K562 (cell line): ENCODE results near the gene MZB1. TPM values are rescaled to one million over a fixed set of nuclear protein-coding genes. Genes with fewer than 3 reads are reported as not detected.

Source experiments
- ATAC-seq: fragments of 200-7000 bp; cut with Tn5 transposase; 3 replicates; pipeline ENCODE4 v1.9.1; 2020; ENCODE audit warnings: moderate library complexity
- BruUV-seq: library from RNA; stranded (reverse); fragments of 400-500 nt; replicated peaks from 2 replicates; lab custom pipeline; 2021; lab: Mats Ljungman, UMichigan
- CTCF ChIA-PET: fragments of 300-600 bp; formaldehyde crosslinking; extraction: SDS; loops from one replicate; lab custom pipeline; 2021; ENCODE audit warnings: low intra/inter-chr PET ratio; lab: Yijun Ruan, JAX
- POLR2A ChIA-PET: fragments of 300-600, 350-650 bp; sonication (Branson Sonifier 250); formaldehyde crosslinking; extraction: SDS; loops from one replicate; lab custom pipeline; 2021; ENCODE audit warnings: antibody characterized with exemption, inconsistent platforms; lab: Yijun Ruan, JAX
- DNase-seq, 4 experiments: peaks; one replicate each; pipeline versions ENCODE4 v3.0.0 to v3.0.0-alpha.2; 2011 to 2018; ENCODE audit warnings: low spot score in 3 of 4, mixed read lengths in 3 of 4; ENCODE audit errors: extremely low read depth in 1 of 4
- FAIRE-seq: peaks from 2 replicates; lab custom pipeline; 2011; peaks lifted over from hg19 to GRCh38; lab: Jason Lieb, UNC
- H2AFZ ChIP-seq: 2 replicates; pipeline ENCODE4 v1.6.0; 2011; ENCODE audit warnings: low read depth, low read length, control low read depth, inconsistent platforms
- H3K27ac ChIP-seq: fragments of 200-600 bp; 3 replicates; pipeline ENCODE4 v1.8.0; 2011; ENCODE audit warnings: low read depth, mild to moderate bottlenecking, control low read depth, inconsistent platforms, low read length, moderate library complexity, mixed read lengths; ENCODE audit errors: extremely low read depth
- H3K27me3 ChIP-seq, 2 experiments: fragments of 300-600 bp in 1 of 2; 2 replicates in 1 of 2; 3 replicates in 1 of 2; pipeline versions ENCODE4 v1.6.0 to v1.8.0; 2011; ENCODE audit warnings: inconsistent platforms in 2 of 2, low read length in 2 of 2, mild to moderate bottlenecking in 1 of 2, mixed read lengths in 1 of 2, moderate library complexity in 1 of 2; ENCODE audit not compliant: control insufficient read depth in 2 of 2, insufficient read depth in 2 of 2
- H3K36me3 ChIP-seq: fragments of 300-600 bp; 3 replicates; pipeline ENCODE4 v1.8.0; 2011; ENCODE audit warnings: mild to moderate bottlenecking, low read length, inconsistent platforms; ENCODE audit not compliant: control insufficient read depth, insufficient read depth
- H3K4me1 ChIP-seq, 2 experiments: fragments of 200-600 bp in 1 of 2; replicated peaks in 1 of 2; 2 replicates in 1 of 2; 3 replicates in 1 of 2; pipeline versions ENCODE4 v1.5.1 to v1.8.0; 2011; ENCODE audit warnings: inconsistent platforms in 2 of 2, low read length in 2 of 2, mild to moderate bottlenecking in 1 of 2, mixed read lengths in 1 of 2, moderate library complexity in 1 of 2; ENCODE audit not compliant: control insufficient read depth in 2 of 2, insufficient read depth in 2 of 2
- H3K4me2 ChIP-seq: 2 replicates; pipeline ENCODE4 v1.6.1; 2011; ENCODE audit warnings: low read length, control low read depth, inconsistent platforms, mixed read lengths; ENCODE audit not compliant: insufficient read depth
- H3K4me3 ChIP-seq: fragments of 200-600 bp; sonication (generic), shearing (Covaris generic); 2 replicates; pipeline ENCODE4 v1.5.1; 2016; ENCODE audit warnings: control low read depth, inconsistent platforms
- H3K79me2 ChIP-seq: fragments of 200-600 bp; 3 replicates; pipeline ENCODE4 v1.8.0; 2011; ENCODE audit warnings: low read length, inconsistent platforms; ENCODE audit not compliant: control insufficient read depth, insufficient read depth
- H3K9ac ChIP-seq, 2 experiments: 2 replicates each; pipeline versions ENCODE4 v1.6.0 to v1.6.1; 2011; ENCODE audit warnings: low read depth in 2 of 2, low read length in 2 of 2, control low read depth in 1 of 2, inconsistent platforms in 1 of 2, mild to moderate bottlenecking in 1 of 2, mixed read lengths in 1 of 2; ENCODE audit not compliant: insufficient read depth in 1 of 2
- H3K9me1 ChIP-seq: one replicate; pipeline ENCODE4 v1.6.0; 2011; ENCODE audit warnings: inconsistent platforms, mild to moderate bottlenecking, low read length, moderate library complexity; ENCODE audit not compliant: control insufficient read depth, insufficient read depth
- H3K9me3 ChIP-seq: replicated peaks from 2 replicates; pipeline ENCODE4 v1.5.1; 2011; ENCODE audit warnings: low read depth, low read length, inconsistent platforms; ENCODE audit not compliant: control insufficient read depth, insufficient read depth
- H4K20me1 ChIP-seq: replicated peaks from 2 replicates; pipeline ENCODE4 v1.6.1; 2011; ENCODE audit warnings: low read length, inconsistent platforms, mixed read lengths; ENCODE audit not compliant: control insufficient read depth, insufficient read depth
- ESRRA ChIP-seq: fragments of 450-650 bp; IDR thresholded peaks from 2 replicates; pipeline ENCODE4 v1.6.1; 2014; ENCODE audit warnings: low read depth, mild to moderate bottlenecking, moderate library complexity, borderline replicate concordance
- FOXA1 ChIP-seq: fragments of 450-650 bp; IDR thresholded peaks from 2 replicates; pipeline ENCODE4 v1.6.1; 2016; ENCODE audit warnings: mild to moderate bottlenecking, borderline replicate concordance
- NBN ChIP-seq: fragments of 450-650 bp; IDR thresholded peaks from 2 replicates; pipeline ENCODE4 v1.6.1; 2016; ENCODE audit warnings: low read depth, mild to moderate bottlenecking
- NFXL1 ChIP-seq: fragments of 450-650 bp; formaldehyde crosslinking; IDR thresholded peaks from 2 replicates; pipeline ENCODE4 v1.4.0; 2021; ENCODE audit warnings: mild to moderate bottlenecking
- POLR3G ChIP-seq: IDR thresholded peaks from 2 replicates; pipeline ENCODE4 v1.6.1; 2011; ENCODE audit not compliant: insufficient read length, insufficient replicate concordance; ENCODE audit errors: extremely low read depth
- POU5F1 ChIP-seq: fragments of 150-350 bp; IDR thresholded peaks from 2 replicates; pipeline ENCODE4 v1.6.1; 2014; ENCODE audit warnings: borderline replicate concordance, low read length, low read depth, mild to moderate bottlenecking; ENCODE audit not compliant: partially characterized antibody
- RB1 ChIP-seq: fragments of 450-650 bp; IDR thresholded peaks from 2 replicates; pipeline ENCODE4 v1.6.1; 2017; ENCODE audit warnings: low read depth, mild to moderate bottlenecking
- RBBP5 ChIP-seq: fragments of 200-600 bp; sonication (generic); IDR thresholded peaks from 2 replicates; pipeline ENCODE4 v1.6.1; 2012; ENCODE audit warnings: borderline replicate concordance, mild to moderate bottlenecking, low read length, control low read depth, inconsistent platforms; ENCODE audit not compliant: insufficient read depth, poor library complexity, severe bottlenecking
- RHOXF2B ChIP-seq: fragments of 250-450 bp; sonication (Bioruptor Pico); conservative IDR thresholded peaks from 2 replicates; pipeline ENCODE4 v1.5.1; 2021
- SMAD4 ChIP-seq: fragments of 250-450 bp; sonication (Bioruptor Pico); conservative IDR thresholded peaks from 2 replicates; pipeline ENCODE4 v1.8.0; 2021; ENCODE audit warnings: inconsistent platforms, mild to moderate bottlenecking, moderate library complexity
- ZNF12 ChIP-seq: sonication (generic); formaldehyde crosslinking; IDR thresholded peaks from 2 replicates; pipeline ENCODE4 v1.4.0; 2020; ENCODE audit warnings: mild to moderate bottlenecking, missing genetic modification reagents
- WGBS: fragments of 100-300 bp; shearing (Covaris generic); methylation state at CpG from one replicate; pipeline ENCODE4 v1.1.6; 2016; ENCODE audit warnings: low coverage, mixed read lengths; ENCODE audit not compliant: insufficient coverage; ENCODE audit errors: missing lambda C conversion rate; 5-methylcytosine and 5-hydroxymethylcytosine counted together
- in situ Hi-C: fragments of 300-500 bp; cut with MboI; formaldehyde crosslinking; loops from 4 replicates; pipeline ENCODE4 v1.15.0; 2018; ENCODE audit warnings: inconsistent platforms, mixed read lengths
- intact Hi-C: fragments of 100-400 bp; cut with micrococcal nuclease; formaldehyde crosslinking; loops from 2 replicates; pipeline ENCODE4 v1.14.2; 2022
- polyA plus RNA-seq, 8 experiments: library from polyadenylated mRNA; depleted of rRNA in 4 of 8; stranded (reverse) in 5 of 8; unstranded in 3 of 8; fragments of >200 nt; fragmentation: Nextera tagmentation in 2 of 8; fragmentation: Illumina TruSeq in 1 of 8; extraction: Ambion mirVana in 2 of 8; extraction: Trizol in 1 of 8; gene quantifications; 2 replicates each; pipeline versions ENCODE4 v1.2.1 to v1.2.3, GENCODE V29; 2011 to 2014; ENCODE audit warnings: inconsistent platforms in 1 of 8, missing spikeins in 1 of 8
- total RNA-seq, 7 experiments: library from RNA; depleted of rRNA in 6 of 7; stranded (reverse); fragments of >200 nt in 6 of 7; fragmentation: Illumina TruSeq in 2 of 7; extraction: Trizol in 2 of 7; gene quantifications; 2 replicates each; pipeline versions ENCODE4 v1.2.1 to v1.2.3, GENCODE V29; 2011 to 2021; ENCODE audit warnings: low replicate concordance in 1 of 7
- TF ChIP-seq, protein P1 (sequence below): fragments of 250-450 bp; sonication (Bioruptor Pico); IDR thresholded peaks from 2 replicates; pipeline ENCODE4 v1.4.0; 2020
- TF ChIP-seq, protein P2 (sequence below): fragments of 250-450 bp; sonication (Bioruptor Pico); IDR thresholded peaks from 2 replicates; pipeline ENCODE4 v1.8.0; 2021; ENCODE audit warnings: moderate library complexity, mild to moderate bottlenecking, inconsistent platforms

Gene MZB1
- total and polyA plus RNA-seq, 9 of the 15 experiments (the other 6 are each of a cell fraction or from before 2014, with no cell fraction given) = 0.13 to 0.31 TPM; not detected in 7

DNA sequence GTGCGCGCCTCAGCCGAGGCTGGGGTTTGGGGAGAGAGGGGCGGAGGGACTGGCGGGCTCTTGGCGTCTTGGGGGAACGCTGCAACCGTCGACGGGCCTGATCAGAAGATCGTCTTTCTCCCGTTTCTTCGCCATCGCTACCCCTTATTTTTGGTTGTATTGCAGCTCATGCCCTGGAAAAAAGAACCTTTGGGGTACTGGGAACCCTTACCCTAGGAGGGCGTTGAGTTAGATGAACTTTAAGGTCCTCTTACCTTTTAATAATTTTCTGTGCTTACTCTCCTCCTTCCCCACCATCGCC lies 47.3 kb downstream of the MZB1 start:
- peak overlapping the region; percentile 100 for H3K27ac ChIP-seq
- 0% methylated on average over 15 of the region's 16 CpGs for WGBS
- H3K27me3 ChIP-seq = no peaks in the 10 kb centered on the region
- peak overlapping the region; percentile 86 for H3K4me3 ChIP-seq
- no peak for FAIRE-seq
- H3K9me1 ChIP-seq = no peaks in the 10 kb centered on the region
- in situ Hi-C loops (no loop called here), intact Hi-C loops (loop anchor here (5.0 kb wide), 3 partner anchors 60 to 765 kb away; partner anchors contain the start of genes HSPA9 and SPATA24)
- ChIA-PET POLR2A (interaction anchor here (0.6 to 3.3 kb wide), 16 partner anchors 9 to 1123 kb away, joined by 3 to 26 read pairs (median 4); partner anchors contain the start of genes HSPA9 and MATR3), CTCF (no interaction called here)
- DNase-seq = peak in 1 of 4 experiments; percentile 93
- BruUV-seq = no TSS peak
- H4K20me1 ChIP-seq = peaks cover 26% of the 10 kb centered on the region
- peaks cover 11% of the 10 kb centered on the region in 2 experiments; a peak in 4 of 5 replicates for H3K4me1 ChIP-seq
- H3K79me2 ChIP-seq = peaks cover 57% of the 10 kb centered on the region
- H3K9me3 ChIP-seq = no peaks in the 10 kb centered on the region
- ATAC-seq = no peak
- peak overlapping the region; percentile 99 to 100 for H3K9ac ChIP-seq
- peaks cover 18% of the 10 kb centered on the region for H3K36me3 ChIP-seq
- H3K4me2 ChIP-seq = peak overlapping the region; percentile 91
- H2AFZ ChIP-seq = peak overlapping the region; percentile 92
- no peak for TF ChIP-seq SMAD4 (CRISPR knock-in tag)
- peak; percentile 59 for TF ChIP-seq POU5F1
- TF ChIP-seq RBBP5 = no peak
- TF ChIP-seq NBN = no peak
- TF ChIP-seq RHOXF2B = no peak
- TF ChIP-seq, protein P1, sequence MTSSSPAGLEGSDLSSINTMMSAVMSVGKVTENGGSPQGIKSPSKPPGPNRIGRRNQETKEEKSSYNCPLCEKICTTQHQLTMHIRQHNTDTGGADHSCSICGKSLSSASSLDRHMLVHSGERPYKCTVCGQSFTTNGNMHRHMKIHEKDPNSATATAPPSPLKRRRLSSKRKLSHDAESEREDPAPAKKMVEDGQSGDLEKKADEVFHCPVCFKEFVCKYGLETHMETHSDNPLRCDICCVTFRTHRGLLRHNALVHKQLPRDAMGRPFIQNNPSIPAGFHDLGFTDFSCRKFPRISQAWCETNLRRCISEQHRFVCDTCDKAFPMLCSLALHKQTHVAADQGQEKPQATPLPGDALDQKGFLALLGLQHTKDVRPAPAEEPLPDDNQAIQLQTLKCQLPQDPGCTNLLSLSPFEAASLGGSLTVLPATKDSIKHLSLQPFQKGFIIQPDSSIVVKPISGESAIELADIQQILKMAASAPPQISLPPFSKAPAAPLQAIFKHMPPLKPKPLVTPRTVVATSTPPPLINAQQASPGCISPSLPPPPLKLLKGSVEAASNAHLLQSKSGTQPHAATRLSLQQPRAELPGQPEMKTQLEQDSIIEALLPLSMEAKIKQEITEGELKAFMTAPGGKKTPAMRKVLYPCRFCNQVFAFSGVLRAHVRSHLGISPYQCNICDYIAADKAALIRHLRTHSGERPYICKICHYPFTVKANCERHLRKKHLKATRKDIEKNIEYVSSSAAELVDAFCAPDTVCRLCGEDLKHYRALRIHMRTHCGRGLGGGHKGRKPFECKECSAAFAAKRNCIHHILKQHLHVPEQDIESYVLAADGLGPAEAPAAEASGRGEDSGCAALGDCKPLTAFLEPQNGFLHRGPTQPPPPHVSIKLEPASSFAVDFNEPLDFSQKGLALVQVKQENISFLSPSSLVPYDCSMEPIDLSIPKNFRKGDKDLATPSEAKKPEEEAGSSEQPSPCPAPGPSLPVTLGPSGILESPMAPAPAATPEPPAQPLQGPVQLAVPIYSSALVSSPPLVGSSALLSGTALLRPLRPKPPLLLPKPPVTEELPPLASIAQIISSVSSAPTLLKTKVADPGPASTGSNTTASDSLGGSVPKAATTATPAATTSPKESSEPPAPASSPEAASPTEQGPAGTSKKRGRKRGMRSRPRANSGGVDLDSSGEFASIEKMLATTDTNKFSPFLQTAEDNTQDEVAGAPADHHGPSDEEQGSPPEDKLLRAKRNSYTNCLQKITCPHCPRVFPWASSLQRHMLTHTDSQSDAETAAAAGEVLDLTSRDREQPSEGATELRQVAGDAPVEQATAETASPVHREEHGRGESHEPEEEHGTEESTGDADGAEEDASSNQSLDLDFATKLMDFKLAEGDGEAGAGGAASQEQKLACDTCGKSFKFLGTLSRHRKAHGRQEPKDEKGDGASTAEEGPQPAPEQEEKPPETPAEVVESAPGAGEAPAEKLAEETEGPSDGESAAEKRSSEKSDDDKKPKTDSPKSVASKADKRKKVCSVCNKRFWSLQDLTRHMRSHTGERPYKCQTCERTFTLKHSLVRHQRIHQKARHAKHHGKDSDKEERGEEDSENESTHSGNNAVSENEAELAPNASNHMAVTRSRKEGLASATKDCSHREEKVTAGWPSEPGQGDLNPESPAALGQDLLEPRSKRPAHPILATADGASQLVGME (CRISPR knock-in tag) = no peak
- TF ChIP-seq ESRRA = no peak
- TF ChIP-seq NFXL1 = no peak
- TF ChIP-seq, protein P2, sequence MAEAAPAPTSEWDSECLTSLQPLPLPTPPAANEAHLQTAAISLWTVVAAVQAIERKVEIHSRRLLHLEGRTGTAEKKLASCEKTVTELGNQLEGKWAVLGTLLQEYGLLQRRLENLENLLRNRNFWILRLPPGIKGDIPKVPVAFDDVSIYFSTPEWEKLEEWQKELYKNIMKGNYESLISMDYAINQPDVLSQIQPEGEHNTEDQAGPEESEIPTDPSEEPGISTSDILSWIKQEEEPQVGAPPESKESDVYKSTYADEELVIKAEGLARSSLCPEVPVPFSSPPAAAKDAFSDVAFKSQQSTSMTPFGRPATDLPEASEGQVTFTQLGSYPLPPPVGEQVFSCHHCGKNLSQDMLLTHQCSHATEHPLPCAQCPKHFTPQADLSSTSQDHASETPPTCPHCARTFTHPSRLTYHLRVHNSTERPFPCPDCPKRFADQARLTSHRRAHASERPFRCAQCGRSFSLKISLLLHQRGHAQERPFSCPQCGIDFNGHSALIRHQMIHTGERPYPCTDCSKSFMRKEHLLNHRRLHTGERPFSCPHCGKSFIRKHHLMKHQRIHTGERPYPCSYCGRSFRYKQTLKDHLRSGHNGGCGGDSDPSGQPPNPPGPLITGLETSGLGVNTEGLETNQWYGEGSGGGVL (CRISPR knock-in tag) = no peak
- no peak for TF ChIP-seq POLR3G
- no peak for TF ChIP-seq RB1
- TF ChIP-seq ZNF12 (CRISPR knock-in tag) = 0 out of 2 replicates have a peak, but pooled peaks have one; percentile 2
- TF ChIP-seq FOXA1 = no peak
